GM12875 (cell line): ENCODE results near the gene CRYBA4.

ENCODE experiments used
- H3K4me3 ChIP-seq: one replicate; pipeline ENCODE4 v1.5.1; 2011; ENCODE audit warnings: low read depth, low read length, control low read depth
- TF ChIP-seq, protein P1 (sequence below): IDR thresholded peaks from 2 replicates; pipeline ENCODE4 v1.5.1; 2011; ENCODE audit warnings: low read depth, mild to moderate bottlenecking, control low read depth, inconsistent platforms, low read length, moderate library complexity, borderline replicate concordance; ENCODE audit not compliant: insufficient read depth

The CRYBA4 gene

DNA sequence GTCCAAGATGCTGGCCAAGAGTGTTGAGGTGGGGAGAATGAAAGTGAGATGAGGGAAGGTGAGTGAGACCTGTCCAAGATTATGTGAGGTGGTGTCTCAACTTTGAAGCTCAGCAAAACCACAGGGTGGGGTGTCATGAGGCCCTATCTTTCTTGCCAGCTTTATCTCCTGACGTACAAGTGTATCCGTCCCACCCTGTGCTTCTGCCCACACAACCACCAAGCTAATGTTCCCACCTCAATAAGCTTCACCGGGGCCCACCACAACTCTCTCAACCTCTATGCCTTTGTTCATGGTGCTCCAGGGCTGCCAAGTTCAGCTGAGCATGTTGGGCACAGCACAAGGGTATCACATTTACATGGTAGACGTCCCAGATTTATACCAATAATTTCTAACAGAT is 24.7 kb upstream of the CRYBA4 start:
- TF ChIP-seq, protein P1, sequence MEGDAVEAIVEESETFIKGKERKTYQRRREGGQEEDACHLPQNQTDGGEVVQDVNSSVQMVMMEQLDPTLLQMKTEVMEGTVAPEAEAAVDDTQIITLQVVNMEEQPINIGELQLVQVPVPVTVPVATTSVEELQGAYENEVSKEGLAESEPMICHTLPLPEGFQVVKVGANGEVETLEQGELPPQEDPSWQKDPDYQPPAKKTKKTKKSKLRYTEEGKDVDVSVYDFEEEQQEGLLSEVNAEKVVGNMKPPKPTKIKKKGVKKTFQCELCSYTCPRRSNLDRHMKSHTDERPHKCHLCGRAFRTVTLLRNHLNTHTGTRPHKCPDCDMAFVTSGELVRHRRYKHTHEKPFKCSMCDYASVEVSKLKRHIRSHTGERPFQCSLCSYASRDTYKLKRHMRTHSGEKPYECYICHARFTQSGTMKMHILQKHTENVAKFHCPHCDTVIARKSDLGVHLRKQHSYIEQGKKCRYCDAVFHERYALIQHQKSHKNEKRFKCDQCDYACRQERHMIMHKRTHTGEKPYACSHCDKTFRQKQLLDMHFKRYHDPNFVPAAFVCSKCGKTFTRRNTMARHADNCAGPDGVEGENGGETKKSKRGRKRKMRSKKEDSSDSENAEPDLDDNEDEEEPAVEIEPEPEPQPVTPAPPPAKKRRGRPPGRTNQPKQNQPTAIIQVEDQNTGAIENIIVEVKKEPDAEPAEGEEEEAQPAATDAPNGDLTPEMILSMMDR: no peak
- H3K4me3 ChIP-seq: no peak overlapping the region

DNA sequence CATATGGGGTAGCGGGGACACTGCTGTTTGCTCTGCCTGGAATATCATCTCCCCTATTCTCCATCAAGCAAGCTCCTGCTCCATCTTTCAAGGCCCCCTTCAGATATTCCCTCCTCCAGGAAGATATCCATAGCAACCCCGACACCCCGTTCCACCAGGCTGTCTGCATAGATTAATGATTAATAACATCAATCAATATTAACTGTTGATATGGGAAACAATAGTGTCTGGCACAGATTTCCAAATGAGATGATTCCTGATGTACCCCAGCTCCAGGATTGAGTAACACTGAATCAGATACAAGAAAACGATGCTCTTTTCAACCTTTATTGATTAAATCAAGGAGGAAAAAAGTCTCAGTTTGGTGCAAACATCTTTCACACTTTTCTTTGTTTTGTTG is 24.3 kb upstream of the CRYBA4 start:
- TF ChIP-seq, protein P1: no peak
- no peak overlapping the region for H3K4me3 ChIP-seq

DNA sequence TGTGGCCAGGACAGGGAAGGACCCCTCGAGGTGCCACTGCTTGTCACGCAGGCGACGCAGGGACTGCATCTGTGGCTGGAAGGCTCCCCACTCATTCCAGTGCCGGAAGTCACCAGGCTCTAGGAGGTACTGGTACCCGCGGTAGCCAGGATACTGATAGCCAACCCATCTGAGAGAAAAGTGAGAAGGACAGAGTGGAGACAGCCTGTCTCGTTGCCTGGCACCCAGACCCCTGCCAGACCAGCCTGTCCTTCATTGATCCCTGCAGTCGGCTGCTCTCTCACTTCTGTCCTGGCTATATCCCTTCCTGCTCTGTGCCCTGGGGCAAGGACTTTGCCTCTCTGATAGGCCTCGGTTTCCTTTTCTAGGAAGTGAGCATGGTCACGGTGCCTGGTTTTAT is 22.3 kb upstream of the CRYBA4 start:
- TF ChIP-seq, protein P1: no peak
- H3K4me3 ChIP-seq: no peak overlapping the region

DNA sequence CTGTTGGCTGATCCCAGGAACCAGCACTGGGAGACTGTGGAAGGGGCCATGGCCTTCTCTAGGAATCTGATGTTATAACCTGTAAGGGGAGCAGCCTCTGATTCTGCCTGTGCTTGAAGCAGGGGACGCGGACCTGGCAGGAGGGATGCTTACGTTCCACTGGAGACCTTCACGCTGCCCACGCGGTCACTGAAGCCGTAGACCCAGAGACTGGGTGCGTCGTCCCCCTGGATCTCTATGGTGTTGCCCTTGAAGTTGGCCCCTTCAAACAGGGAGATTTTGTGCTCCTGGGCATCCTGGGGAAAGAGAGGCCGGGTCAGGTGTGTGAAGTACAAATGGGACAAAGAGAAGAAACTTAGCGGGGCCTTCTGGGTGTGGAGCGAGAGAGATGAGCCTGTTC is 20.0 kb upstream of the CRYBA4 start:
- TF ChIP-seq, protein P1: no peak
- no peak overlapping the region for H3K4me3 ChIP-seq

DNA sequence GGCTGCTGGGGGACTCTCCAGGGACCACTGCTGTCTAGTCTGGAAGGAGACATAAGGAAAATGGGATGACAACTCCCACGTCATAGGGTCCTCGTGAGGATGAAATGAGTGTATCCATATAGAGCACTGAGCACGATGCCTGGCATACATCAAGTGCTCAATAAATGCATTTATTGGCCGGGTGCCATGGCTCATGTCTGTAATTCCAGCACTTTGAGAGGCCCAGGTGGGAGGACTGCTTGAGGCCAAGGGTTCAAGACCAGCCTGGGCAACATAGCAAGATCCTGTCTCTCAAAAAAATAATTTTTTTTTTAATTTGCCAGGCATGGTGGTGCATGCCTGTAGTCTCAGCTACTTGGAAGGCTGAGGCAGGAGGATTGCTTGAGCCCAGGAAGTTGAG is 19.6 kb upstream of the CRYBA4 start:
- TF ChIP-seq, protein P1: no peak

DNA sequence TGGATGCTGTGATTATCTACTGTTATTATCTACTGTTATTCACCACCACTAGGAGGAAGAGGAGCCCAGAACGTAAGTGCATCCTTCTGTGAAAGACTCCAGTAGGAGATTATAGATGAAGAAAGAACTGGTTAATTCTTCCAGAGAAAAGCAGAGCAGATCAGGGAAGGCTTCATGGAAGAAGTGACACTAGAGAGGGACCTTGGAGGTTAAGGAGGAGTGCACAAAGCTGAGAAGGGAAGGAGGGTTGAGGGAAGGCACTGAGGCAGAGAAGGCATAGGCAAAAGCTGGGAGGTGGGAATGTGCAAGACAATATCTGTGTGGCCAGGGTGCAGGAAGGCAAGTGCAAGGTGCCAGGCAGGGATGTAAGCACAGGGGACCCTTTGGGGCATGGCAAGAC is 17.4 kb upstream of the CRYBA4 start:
- TF ChIP-seq, protein P1: no peak
- H3K4me3 ChIP-seq: no peak overlapping the region

More for the DNA sequence above, 19.6 kb upstream of the CRYBA4 start:
- no peak overlapping the region for H3K4me3 ChIP-seq

DNA sequence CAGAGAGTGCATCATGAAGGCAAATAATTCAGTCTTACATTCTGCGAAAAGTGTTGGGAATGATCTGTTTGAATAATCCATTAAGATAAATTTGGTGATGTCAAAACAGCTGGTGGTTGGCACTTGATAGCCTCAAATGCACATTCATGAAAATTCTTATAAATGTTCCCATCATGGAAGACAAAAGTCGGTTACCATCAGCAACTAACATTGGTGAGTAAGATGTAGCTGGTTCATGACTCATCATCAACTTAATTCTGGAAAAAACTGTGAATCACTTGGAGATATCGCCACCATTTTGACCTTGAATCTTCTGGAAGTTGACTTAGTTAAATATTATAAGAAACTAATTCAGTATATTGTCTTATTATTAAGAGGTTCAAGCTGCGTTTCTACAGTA is 15.2 kb upstream of the CRYBA4 start:
- H3K4me3 ChIP-seq: no peak overlapping the region
- TF ChIP-seq, protein P1: no peak
